AG09309 (cell line): ENCODE results near the gene FARS2.

ENCODE experiments used
- DNase-seq: peaks from one replicate; pipeline ENCODE4 v3.0.0-alpha.2; 2010; ENCODE audit warnings: low read depth
- H3K4me3 ChIP-seq: 2 replicates; pipeline ENCODE4 v1.5.1; 2011; ENCODE audit warnings: mild to moderate bottlenecking, low read depth, low read length, moderate library complexity; ENCODE audit not compliant: control insufficient read depth
- TF ChIP-seq, protein P1 (sequence below): IDR thresholded peaks from 2 replicates; pipeline ENCODE4 v1.5.1; 2011; ENCODE audit warnings: mild to moderate bottlenecking, low read depth, low read length, inconsistent platforms; ENCODE audit not compliant: insufficient read depth, control insufficient read depth; ENCODE audit errors: missing control alignments

The FARS2 gene

DNA sequence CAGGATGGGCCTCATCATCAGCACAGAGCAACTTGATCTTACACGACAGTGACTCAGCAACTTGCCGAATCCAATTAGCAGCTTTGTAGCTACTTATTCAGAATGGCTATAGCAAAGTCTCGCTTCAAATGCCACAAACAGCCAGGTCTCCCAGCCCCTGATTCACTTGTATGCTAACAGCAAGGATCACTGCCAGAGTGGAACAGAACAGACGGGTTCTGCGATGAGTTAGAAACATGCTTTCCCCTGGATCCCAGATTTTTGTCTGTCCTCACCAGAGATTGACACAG lies 491.0 kb downstream of the FARS2 start:
- H3K4me3 ChIP-seq: no peak overlapping the region
- peak; percentile 60 for DNase-seq
- TF ChIP-seq, protein P1, sequence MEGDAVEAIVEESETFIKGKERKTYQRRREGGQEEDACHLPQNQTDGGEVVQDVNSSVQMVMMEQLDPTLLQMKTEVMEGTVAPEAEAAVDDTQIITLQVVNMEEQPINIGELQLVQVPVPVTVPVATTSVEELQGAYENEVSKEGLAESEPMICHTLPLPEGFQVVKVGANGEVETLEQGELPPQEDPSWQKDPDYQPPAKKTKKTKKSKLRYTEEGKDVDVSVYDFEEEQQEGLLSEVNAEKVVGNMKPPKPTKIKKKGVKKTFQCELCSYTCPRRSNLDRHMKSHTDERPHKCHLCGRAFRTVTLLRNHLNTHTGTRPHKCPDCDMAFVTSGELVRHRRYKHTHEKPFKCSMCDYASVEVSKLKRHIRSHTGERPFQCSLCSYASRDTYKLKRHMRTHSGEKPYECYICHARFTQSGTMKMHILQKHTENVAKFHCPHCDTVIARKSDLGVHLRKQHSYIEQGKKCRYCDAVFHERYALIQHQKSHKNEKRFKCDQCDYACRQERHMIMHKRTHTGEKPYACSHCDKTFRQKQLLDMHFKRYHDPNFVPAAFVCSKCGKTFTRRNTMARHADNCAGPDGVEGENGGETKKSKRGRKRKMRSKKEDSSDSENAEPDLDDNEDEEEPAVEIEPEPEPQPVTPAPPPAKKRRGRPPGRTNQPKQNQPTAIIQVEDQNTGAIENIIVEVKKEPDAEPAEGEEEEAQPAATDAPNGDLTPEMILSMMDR: no peak

DNA sequence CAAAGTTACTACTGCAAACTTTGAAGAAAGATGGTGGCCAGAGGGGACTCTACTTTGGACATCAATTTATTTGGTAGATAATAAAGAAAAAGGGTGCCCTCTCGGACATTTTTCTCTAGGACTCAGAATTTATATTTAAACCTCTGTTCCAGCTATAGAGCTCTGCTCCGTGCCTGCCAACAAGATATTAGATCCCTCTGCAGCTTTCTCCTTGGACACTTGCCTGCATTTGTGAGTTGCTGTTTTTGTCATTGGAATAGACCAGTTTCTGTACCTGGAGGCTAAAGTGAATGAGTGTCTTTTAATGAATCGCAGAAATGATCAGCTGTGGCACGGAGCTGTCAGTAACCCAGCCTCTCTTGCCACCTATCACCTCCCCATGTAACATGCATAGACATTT lies 491.9 kb downstream of the FARS2 start:
- no peak for DNase-seq
- TF ChIP-seq, protein P1: no peak
- H3K4me3 ChIP-seq: no peak overlapping the region

DNA sequence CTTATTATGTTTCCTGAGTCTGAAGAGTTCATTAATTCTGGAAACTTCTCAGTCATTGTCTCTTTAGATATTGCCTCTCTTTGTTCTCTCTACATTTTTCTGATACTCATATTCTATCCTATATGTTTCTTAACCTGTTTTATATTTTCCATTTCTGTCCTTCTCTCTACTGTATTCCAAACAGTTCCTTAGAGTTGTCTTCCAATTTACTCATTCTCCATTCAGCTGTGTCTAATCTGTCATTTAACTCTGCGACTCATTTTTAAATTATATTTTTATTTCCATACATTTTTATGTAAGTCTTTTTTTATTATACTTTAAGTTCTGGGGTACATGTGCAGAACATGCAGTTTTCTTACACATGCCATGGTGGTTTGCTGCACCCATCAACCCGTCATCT lies 493.6 kb downstream of the FARS2 start:
- no peak for DNase-seq
- H3K4me3 ChIP-seq: no peak overlapping the region
- TF ChIP-seq, protein P1: no peak

DNA sequence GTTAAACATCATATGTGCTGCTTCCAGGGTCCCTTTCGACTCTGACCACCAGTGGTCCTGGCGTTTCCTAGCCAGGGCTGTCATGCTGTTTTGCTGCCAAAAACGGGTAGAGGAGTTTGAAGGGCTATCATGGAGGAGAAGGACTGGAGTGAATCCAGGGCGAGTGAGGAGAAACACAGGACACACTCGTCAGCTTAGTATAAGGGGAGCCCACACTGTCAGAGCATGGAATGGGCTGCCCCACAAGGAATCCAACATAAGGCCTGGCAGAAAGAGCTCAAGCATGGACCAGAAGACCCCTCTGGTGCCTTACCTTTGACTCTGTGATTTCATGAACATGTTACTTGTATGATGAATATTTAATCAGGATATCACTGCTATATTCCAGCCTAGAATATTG lies 498.3 kb downstream of the FARS2 start:
- H3K4me3 ChIP-seq: no peak overlapping the region
- TF ChIP-seq, protein P1: no peak
- DNase-seq: no peak

DNA sequence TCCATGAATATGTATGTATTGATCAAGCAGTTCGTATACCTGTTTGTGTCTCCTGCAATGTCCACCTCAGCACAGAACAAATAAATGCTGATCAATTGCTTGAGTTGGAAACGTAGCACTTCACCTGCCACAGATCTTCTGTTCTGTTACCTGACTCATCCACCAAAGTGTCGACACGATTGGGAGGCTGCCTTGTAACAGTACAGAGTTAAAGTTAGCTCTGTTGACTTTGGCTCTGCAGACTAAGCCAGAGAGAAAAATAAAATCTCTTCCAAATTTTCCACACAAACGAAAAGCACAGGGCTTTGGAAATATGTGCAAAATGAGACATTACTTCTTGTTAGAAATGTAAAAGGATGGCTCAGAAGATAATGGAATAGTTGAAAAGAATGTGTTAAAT lies 500.1 kb downstream of the FARS2 start:
- no peak for DNase-seq
- TF ChIP-seq, protein P1: no peak
- no peak overlapping the region for H3K4me3 ChIP-seq

DNA sequence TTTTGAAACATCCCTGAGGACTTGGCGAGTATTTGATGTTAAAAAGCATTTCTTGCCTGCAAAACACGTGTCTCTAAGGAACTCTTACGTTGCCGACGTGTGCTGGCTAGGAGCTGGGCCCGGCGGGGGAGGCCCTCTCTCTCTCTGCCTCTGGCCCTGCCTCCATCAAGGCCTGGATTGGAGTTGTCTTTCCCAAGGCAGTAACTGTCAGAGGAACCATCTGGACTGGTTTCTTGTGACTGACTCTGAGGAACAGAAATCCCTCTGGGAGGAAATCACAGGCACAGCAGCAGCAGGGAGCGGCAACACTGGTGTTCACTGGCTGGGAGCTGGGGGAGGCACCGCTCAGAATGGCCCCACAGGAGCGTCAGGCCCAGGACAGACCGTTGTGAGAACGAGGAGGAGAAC lies 501.3 kb downstream of the FARS2 start:
- TF ChIP-seq, protein P1: no peak
- no peak overlapping the region for H3K4me3 ChIP-seq
- no peak for DNase-seq

DNA sequence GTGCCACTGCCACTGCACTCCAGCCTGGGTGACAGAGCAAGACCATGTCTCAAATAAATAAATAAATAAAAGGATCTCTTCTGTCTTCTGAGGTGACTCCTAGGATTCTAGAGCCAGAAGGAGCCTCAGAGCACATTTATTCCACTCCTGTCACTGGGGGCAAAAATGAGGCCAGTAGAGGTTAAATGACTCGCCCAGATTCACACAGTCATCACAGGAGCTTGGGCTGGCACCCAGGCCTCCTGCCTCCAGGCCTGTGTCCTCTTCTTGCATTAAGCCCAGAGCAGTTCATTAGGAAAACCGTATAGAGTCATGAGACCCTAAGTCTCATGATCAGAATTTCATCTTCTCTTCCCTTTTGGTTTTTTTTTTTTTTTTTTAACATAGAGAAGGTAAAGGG lies 502.1 kb downstream of the FARS2 start:
- TF ChIP-seq, protein P1: no peak
- DNase-seq: no peak
- no peak overlapping the region for H3K4me3 ChIP-seq
